Activated T-helper 1 cell treated with anti-CD3 and anti-CD28 coated beads, Interleukin-12 subunit alpha, Interleukin-12 subunit beta, Interleukin-2, Interleukin-4 antibody, amounts not matched to agents 30 ng/mL and 10 ng/mL and 1 ng/mL, durations not matched to agents 14 hours and 24 hours and 36 hours (primary cell): ENCODE measurements around the gene SIGLEC10. TPM values are rescaled to one million over a fixed set of nuclear protein-coding genes. Genes with fewer than 3 reads are reported as not detected.

Experiments used
- DNase-seq: peaks from one replicate; pipeline ENCODE4 v3.0.0; 2021; ENCODE audit warnings: low spot score
- H3K27ac Mint-ChIP-seq: one replicate; pipeline ENCODE4 v1.8.0; 2021; ENCODE audit warnings: mild to moderate bottlenecking, mixed read lengths
- H3K27me3 Mint-ChIP-seq: one replicate; pipeline ENCODE4 v1.8.0; 2022; ENCODE audit warnings: mild to moderate bottlenecking, moderate library complexity, mixed read lengths; ENCODE audit not compliant: insufficient read depth
- H3K36me3 Mint-ChIP-seq: one replicate; pipeline ENCODE4 v1.8.0; 2021; ENCODE audit warnings: low read depth, mixed read lengths
- H3K4me1 Mint-ChIP-seq: one replicate; pipeline ENCODE4 v1.8.0; 2021; ENCODE audit warnings: low read depth, mixed read lengths
- H3K4me3 Mint-ChIP-seq: one replicate; pipeline ENCODE4 v1.8.0; 2021; ENCODE audit warnings: mild to moderate bottlenecking, moderate library complexity, mixed read lengths
- H3K9me3 Mint-ChIP-seq: one replicate; pipeline ENCODE4 v1.8.0; 2021; ENCODE audit warnings: mixed read lengths
- intact Hi-C: fragments of 100-400 bp; cut with micrococcal nuclease; formaldehyde crosslinking; loops from one replicate; pipeline ENCODE4 v1.15.1; 2024
- total RNA-seq: library from RNA; stranded (reverse); gene quantifications from 2 replicates; pipeline ENCODE4 v1.2.3, GENCODE V29; 2022

The SIGLEC10 gene
- total RNA-seq, 1 donor from 2014 or later: 2.5 TPM

DNA sequence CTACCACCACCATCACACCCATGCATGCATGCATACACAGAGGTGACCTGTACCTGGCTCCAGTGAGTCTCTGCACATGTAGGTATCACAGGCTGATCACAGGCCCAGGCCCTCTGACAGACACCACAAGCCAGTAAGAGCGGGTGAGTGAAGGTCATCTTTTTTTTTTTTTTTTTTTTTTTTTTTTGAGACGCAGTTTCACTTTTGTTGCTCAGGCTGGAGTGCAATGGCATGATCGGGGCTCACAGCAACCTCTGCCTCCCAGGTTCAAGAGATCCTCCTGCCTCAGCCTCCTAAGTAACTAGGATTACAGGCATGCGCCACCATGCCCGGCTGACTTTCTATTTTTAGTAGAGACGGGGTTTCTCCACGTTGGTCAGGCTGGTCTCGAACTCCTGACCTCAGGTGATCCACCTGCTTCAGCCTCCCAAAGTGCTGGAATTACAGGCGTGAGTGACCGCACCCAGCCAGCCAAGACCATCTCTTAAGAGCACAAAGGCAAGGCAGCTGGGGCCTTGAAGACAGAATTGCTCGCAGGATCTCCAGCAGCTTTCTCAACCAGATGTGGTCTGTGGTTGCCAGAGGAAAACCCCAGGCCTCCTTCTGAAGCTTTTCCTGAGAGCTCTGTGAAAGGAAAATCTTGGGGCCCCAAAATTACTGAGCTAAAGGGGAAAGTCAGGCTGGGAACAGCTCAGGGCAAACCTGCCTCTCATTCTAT is 41.8 kb downstream of the SIGLEC10 start:
- peak; percentile 59 for DNase-seq
- peak overlapping the region; percentile 87 for H3K27ac Mint-ChIP-seq
- intact Hi-C loops: loop anchor here (1.0 kb wide), 1 partner anchor 8 kb away; no protein-coding TSS in a partner anchor
- H3K36me3 Mint-ChIP-seq: peaks cover 11% of the 10 kb centered on the region
- H3K9me3 Mint-ChIP-seq: no peaks in the 10 kb centered on the region
- no peaks in the 10 kb centered on the region for H3K27me3 Mint-ChIP-seq
- H3K4me1 Mint-ChIP-seq: peaks cover 63% of the 10 kb centered on the region
- H3K4me3 Mint-ChIP-seq: peak overlapping the region; percentile 62

DNA sequence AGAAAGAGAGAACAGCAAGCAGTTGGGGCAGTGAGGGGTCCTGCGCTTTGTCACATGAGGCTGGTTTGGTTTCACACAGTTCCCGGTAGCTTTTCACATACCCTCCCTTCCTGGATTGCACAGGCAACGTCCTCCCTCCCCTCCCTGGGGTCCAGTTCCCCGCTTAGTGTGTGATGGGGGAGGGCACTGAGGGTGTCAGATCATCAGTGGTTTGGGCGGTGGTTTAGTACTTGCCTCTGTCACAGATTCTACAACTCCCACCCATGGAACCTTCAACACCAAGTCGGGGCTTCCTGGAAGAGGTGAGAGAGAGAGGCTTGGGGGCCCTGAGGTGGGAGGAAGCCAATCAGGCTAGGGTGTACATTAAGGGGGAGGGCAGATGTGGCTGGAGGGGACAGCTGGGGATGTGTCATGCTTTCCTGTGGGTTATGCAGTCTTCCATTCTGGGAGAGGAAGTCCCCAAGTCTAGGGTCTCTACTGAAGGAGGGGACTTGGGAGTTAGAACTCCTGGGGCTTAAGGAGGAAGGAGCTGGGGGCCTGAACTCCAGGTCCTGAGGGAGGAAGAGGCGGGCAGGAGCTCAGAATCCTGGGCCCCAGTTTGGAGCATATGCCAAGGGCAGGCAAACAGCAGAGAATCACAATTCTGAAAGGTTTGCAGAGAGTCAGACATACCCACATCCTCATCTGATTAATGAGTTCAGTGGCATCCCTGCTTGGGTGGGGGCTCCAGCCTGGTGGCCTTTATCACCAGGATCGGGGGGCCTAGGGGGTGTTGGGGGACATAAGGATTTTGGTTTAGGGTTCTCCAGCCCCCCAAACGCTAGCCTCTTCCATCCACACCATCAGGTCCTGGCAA is 44.6 kb downstream of the SIGLEC10 start, which contains the start of gene NKG7:
Gene NKG7 (minus strand): TSS at position 6 of the 856 bp plus-strand sequence. CDS start 119 bp downstream, outside the sequence.
- Mint-ChIP-seq H3K4me1 (peaks cover 74% of the 10 kb centered on the region), H3K4me3 (peak within 1 kb of the TSS; percentile 87), H3K36me3 (peaks cover 17% of the 10 kb centered on the region), H3K9me3 (no peaks in the 10 kb centered on the region), H3K27me3 (no peaks in the 10 kb centered on the region), H3K27ac (peak within 1 kb of the TSS; percentile 87)
- intact Hi-C loops: loop anchor here (1.0 kb wide), 2 partner anchors 21 to 68 kb away; no protein-coding TSS in a partner anchor
- DNase-seq: peak; percentile 68

DNA sequence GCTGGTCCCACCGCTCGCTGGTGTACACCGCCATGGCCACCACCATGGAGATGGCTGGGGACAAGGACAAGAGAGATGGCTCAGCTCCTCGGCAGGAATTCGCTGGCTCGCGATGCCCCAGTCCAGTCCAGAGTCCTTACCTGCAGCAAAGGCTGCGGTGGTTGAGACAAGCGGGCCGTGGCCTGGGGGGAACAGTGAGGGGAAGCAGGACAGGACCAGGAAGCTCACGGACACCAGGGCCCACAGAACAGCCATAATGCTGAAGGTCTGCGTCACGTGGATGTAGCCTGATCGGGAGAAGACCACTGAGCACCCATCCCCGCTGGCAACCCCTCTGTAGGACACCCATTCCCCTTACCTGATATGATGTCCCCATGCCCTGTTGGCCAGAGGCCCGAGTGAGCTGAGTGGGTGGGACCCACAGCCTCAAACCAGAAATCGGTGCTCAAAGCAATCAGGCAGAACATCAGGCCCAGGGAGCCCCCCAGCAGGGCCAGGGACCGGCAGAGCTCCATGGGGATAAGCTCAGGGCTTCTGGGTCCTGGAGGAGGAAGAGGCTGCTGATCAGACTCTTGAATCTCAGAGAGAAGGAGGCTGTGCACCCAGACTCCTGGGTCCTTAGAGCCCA is 45.3 kb downstream of the SIGLEC10 start:
- H3K9me3 Mint-ChIP-seq: no peaks in the 10 kb centered on the region
- no peaks in the 10 kb centered on the region for H3K27me3 Mint-ChIP-seq
- no peak for DNase-seq
- intact Hi-C loops: no loop called here
- H3K4me3 Mint-ChIP-seq: peak overlapping the region; percentile 87
- H3K4me1 Mint-ChIP-seq: peaks cover 74% of the 10 kb centered on the region
- H3K36me3 Mint-ChIP-seq: peaks cover 17% of the 10 kb centered on the region
- H3K27ac Mint-ChIP-seq: peak overlapping the region; percentile 87

DNA sequence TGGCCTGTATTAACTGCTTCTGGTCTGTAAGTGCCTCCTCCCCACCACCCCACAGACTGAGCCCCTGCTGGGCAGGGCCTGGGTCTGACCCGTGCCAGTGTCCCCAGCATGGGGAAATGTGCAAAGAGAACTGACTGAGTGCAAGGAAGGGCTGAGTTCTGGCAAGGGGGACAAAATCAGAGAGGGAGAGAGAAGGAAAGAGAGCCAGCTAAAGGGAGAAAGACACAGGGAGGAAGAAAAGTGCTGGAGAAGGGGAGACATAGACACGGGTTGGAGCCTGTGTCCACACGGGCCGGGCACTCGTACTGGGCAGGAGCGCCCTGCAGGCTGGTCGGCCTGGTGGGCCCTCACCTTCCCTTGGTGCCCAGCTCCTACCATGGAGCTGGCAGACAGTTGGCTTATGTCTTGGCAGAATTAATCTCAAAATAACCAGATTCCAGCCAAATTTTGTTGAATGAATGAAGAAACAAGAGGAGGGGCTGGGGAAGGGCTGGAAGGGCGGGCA is 46.2 kb downstream of the SIGLEC10 start:
- peak overlapping the region; percentile 87 for H3K4me3 Mint-ChIP-seq
- intact Hi-C loops: no loop called here
- H3K36me3 Mint-ChIP-seq: peaks cover 20% of the 10 kb centered on the region
- H3K4me1 Mint-ChIP-seq: peaks cover 74% of the 10 kb centered on the region
- DNase-seq: no peak
- H3K27me3 Mint-ChIP-seq: no peaks in the 10 kb centered on the region
- no peaks in the 10 kb centered on the region for H3K9me3 Mint-ChIP-seq
- peak overlapping the region; percentile 87 for H3K27ac Mint-ChIP-seq

DNA sequence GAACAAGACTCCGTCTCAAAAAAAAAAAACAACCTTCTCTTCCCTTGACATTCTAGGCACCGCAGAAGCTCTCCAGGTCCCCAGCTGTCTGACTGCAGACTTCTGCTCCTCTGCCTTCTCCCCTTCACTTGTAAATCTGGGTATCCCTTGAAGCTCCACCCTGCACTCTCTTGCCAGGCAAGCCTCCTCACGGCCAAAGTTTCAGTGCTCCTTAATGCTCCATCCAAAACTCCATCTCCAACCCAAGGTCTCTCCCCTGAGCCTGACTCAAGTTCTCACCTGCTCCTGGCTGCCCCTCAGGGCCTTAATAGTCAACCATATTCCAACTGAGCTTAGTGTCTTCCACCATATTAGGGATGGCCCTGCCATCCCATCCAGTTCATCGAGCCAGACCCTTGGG is 47.2 kb downstream of the SIGLEC10 start:
- H3K9me3 Mint-ChIP-seq: no peaks in the 10 kb centered on the region
- no peak for DNase-seq
- no peaks in the 10 kb centered on the region for H3K27me3 Mint-ChIP-seq
- H3K4me1 Mint-ChIP-seq: peaks cover 69% of the 10 kb centered on the region
- peak overlapping the region; percentile 87 for H3K27ac Mint-ChIP-seq
- H3K4me3 Mint-ChIP-seq: peak overlapping the region; percentile 87
- intact Hi-C loops: no loop called here
- H3K36me3 Mint-ChIP-seq: peaks cover 18% of the 10 kb centered on the region

DNA sequence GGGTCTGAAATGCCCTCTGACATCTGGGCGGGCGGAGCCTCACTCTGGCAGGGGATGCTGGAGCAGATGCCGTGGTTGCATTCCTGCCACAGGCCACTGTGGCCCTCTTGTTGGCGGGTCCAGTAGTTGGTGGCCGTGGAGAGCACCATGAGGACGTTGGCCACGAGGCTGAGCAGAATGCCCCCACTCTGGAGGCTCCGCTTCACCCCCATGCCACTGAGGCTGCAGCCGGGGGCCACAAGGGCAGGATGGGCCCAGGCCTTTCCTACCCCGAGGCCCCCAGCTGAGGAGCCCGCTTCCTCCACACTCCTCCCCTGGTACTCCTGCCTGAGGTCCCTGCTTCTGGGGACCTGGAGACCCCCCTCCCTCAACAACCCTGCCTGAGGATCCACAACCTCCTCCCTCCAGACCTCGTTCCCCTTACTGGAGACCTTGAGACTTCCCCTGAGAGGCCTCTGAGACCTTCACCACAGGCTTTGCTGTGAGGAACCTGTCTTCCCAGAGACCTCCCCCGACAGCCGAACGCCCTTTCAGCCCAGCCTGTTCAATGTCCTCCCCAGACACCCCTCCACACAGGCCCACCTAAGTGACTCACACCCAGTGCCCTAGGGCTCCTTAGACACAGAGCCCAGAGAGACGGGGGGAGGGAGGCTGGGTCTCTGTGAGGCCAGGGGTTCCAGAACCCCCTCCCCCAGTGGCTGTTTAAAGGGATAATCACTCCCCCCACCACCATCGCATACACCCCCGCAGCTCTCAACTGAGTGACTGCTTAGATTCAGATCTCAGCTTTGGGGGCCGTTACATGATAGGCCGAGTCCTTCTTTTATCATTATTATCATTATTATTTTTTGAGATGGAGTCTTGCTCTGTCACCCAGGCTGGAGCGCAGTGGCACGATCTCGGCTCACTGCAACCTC is 48.8 kb downstream of the SIGLEC10 start, which contains the start of gene CLDND2:
Gene CLDND2 (minus strand): TSS at position 638 of the 917 bp plus-strand sequence. CDS start 426 bp downstream, at position 212.
- H3K27me3 Mint-ChIP-seq: no peaks in the 10 kb centered on the region
- no peaks in the 10 kb centered on the region for H3K9me3 Mint-ChIP-seq
- DNase-seq: no peak
- peak within 1 kb of the TSS; percentile 98 for H3K4me3 Mint-ChIP-seq
- peaks cover 25% of the 10 kb centered on the region for H3K36me3 Mint-ChIP-seq
- intact Hi-C loops: loop anchor here (5.0 kb wide), 1 partner anchor 39 kb away; no protein-coding TSS in a partner anchor
- H3K27ac Mint-ChIP-seq: peak within 1 kb of the TSS; percentile 96
- H3K4me1 Mint-ChIP-seq: peaks cover 68% of the 10 kb centered on the region

DNA sequence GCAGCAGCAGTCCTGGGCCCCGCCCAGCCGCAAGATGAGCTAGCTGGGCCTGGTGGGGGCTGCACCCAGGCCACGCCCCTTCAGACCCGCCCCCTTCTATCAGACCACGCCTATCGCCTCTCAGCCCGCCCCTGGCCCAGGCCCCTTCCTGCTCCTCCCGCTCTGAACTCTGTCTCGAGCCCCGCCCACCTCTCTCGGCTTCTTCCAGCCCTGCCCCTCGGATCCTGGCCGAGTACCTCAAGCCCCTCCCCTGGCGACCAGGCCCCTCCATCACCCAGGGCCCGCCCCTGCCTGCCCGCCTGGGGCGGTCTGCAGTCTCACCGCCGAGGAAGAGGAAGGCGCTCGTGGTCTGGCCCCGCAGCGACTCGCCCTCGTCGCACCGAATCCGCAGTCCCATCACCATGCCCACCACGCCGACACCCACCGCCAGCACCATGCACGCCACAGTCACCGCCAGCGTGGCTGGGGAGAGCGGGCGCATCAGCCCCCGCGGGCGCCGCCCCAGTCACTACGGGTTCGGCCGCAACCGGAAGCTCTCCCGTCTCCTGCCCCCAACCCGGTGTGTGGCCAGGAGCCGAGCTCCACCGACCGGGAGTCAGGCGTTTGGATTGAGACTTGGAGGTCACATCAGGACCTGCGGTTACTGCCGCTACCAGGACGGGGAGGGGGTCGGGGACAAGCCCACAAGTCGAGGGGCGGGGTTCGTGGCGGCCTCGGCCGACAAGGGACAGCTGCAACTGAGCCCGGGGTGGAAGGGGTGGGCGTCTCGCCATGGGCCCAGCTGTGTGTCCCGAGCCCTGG is 49.7 kb downstream of the SIGLEC10 start:
- Mint-ChIP-seq H3K9me3 (no peaks in the 10 kb centered on the region), H3K4me3 (peak overlapping the region; percentile 98), H3K27ac (peak overlapping the region; percentile 96), H3K27me3 (no peaks in the 10 kb centered on the region), H3K36me3 (peaks cover 29% of the 10 kb centered on the region), H3K4me1 (peaks cover 68% of the 10 kb centered on the region)
- intact Hi-C loops: loop anchor here (1.0 to 5.0 kb wide), 9 partner anchors 8 to 1039 kb away; partner anchors contain the start of genes CTU1 and KCNC3
- DNase-seq: peak; percentile 95

DNA sequence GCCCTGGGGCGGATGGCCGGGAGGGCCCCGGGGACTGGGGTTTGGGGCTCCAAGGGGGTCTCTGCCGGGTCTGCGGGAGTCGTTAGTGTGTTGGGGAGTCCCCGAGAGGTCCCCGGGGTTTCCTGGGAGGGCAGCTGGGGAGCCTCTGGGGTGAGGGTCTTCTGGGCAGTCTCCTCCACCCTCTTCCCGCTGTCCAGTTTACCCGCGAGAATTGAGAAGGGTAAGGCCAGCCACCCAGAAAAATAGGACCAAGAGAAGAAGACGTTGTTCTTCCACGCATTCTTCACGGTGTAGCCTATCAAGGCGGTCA is 50.2 kb downstream of the SIGLEC10 start:
- Mint-ChIP-seq H3K9me3 (no peaks in the 10 kb centered on the region), H3K27ac (peak overlapping the region; percentile 96), H3K4me1 (peaks cover 68% of the 10 kb centered on the region), H3K36me3 (peaks cover 32% of the 10 kb centered on the region), H3K27me3 (no peaks in the 10 kb centered on the region), H3K4me3 (peak overlapping the region; percentile 98)
- intact Hi-C loops: loop anchor here (1.0 to 5.0 kb wide), 9 partner anchors 8 to 1038 kb away; partner anchors contain the start of genes CTU1 and KCNC3
- DNase-seq: no peak

DNA sequence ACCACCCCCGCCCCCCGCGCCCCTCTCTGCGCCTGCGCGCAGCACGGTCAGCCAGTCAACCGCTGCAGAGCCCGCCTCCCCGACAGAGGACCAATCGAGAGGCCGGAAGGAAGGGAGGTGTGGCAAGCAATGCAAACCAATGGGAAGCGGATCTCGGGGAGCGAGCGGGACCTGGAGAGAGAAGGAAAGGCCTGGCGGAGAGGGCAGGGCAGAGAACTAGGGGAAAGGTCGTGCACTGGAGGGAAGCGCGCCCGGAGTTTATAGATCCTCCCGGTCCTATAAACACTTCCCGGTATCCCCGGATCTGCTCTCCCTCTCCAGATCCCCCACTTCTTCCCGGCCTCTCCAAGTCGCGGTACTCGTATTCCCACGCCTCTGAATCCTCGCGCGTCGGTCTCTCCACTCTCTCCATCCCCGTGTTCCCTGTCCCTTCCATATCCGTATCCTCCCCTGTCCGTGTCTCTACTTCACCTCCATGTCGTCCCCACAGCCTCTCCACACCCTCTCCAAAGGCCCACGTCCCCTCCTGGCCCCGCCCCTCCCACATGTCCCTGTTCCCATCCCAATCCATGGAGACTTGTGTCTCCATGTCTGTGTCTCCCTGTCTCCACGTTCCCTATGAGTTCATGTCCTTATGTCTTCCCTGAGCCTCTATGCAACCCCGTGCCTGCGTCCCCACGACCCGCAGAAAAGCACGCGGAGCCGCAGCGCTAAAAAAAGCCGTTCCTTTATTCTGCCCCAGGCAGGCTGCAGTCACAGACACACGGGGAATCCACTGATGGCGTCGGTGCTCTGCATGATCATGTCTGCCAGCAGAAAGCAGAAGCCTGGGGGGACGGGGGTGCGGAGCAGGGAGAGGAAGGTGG is 50.8 kb downstream of the SIGLEC10 start:
- H3K4me1 Mint-ChIP-seq: peaks cover 66% of the 10 kb centered on the region
- H3K27ac Mint-ChIP-seq: peak overlapping the region; percentile 96
- H3K27me3 Mint-ChIP-seq: no peaks in the 10 kb centered on the region
- intact Hi-C loops: loop anchor here (1.0 to 5.0 kb wide), 9 partner anchors 9 to 1038 kb away; partner anchors contain the start of genes CTU1 and KCNC3
- H3K36me3 Mint-ChIP-seq: peaks cover 34% of the 10 kb centered on the region
- H3K4me3 Mint-ChIP-seq: peak overlapping the region; percentile 98
- no peaks in the 10 kb centered on the region for H3K9me3 Mint-ChIP-seq
- peak; percentile 92 for DNase-seq

DNA sequence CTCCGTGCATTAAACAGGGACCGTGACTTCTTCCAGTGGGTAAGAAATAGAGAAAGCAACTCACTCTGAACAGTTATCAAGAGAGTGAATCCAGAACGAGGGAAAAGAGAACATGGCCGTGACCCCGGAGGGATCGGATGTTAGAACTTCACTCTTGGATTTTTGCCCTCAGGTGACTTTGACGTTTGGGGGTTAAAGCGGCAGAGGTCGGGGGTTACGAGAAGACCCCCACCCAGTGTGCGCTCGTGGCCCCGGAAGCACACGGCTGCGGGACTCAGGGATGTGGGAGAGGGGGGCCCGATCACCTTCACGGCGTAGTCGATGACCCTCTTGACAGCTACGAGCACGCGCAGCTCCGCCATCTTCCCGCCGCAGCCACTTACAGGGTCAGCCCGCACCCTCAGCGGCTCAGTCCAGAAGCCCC is 51.5 kb downstream of the SIGLEC10 start, which contains the start of gene ETFB:
Gene ETFB (minus strand): TSS at position 424 of the 424 bp plus-strand sequence. CDS start 62 bp downstream, at position 362.
- Mint-ChIP-seq H3K4me1 (peaks cover 60% of the 10 kb centered on the region), H3K27ac (peak within 1 kb of the TSS; percentile 96), H3K27me3 (no peaks in the 10 kb centered on the region), H3K4me3 (peak within 1 kb of the TSS; percentile 98), H3K36me3 (peaks cover 31% of the 10 kb centered on the region), H3K9me3 (no peaks in the 10 kb centered on the region)
- DNase-seq: no peak
- intact Hi-C loops: loop anchor here (2.0 to 5.0 kb wide), 2 partner anchors 41 to 1037 kb away; partner anchors contain the start of gene KCNC3
